ENCODE measurements around the gene OSBPL2.

DNA sequence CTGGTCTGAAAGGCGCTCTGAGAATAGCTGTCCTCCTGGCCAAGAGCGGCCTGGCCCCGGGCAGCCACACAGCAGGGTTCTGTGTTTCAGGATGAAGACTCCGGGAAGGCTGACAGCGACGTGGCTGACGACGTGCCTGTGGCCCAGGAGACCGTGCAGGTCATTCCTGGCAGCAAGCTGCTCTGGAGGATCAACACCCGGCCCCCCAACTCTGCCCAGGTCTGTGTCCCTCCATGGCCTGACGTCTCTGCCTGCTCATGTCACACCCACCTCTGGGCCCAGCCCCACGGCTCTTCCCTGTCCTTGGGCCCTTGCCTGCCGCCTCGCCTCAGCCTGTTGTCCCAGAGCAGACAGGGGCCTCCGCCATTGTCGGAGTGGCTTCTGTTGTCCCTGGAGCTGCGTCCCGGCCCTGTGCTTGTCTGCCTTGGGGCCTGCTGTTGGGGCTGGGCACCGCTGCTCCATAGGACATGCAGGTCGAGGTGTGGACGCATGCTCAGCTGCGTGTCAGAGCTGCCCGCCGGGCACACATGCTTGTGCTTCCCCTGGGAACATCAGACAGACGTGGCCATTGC lies 48.3 kb downstream of the OSBPL2 start:
- TF ChIP-seq, protein P1, sequence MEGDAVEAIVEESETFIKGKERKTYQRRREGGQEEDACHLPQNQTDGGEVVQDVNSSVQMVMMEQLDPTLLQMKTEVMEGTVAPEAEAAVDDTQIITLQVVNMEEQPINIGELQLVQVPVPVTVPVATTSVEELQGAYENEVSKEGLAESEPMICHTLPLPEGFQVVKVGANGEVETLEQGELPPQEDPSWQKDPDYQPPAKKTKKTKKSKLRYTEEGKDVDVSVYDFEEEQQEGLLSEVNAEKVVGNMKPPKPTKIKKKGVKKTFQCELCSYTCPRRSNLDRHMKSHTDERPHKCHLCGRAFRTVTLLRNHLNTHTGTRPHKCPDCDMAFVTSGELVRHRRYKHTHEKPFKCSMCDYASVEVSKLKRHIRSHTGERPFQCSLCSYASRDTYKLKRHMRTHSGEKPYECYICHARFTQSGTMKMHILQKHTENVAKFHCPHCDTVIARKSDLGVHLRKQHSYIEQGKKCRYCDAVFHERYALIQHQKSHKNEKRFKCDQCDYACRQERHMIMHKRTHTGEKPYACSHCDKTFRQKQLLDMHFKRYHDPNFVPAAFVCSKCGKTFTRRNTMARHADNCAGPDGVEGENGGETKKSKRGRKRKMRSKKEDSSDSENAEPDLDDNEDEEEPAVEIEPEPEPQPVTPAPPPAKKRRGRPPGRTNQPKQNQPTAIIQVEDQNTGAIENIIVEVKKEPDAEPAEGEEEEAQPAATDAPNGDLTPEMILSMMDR (IDR thresholded peaks at IDR 0.05): no peak
- TF ChIP-seq SMAD3 (CRISPR knock-in tag; IDR thresholded peaks at IDR 0.05; ENCODE audit: borderline replicate concordance) (no peak), FOXP1 (CRISPR knock-in tag; IDR thresholded peaks at IDR 0.05; ENCODE audit: borderline replicate concordance) (no peak), ATF1 (CRISPR knock-in tag; IDR thresholded peaks at IDR 0.05) (no peak)

Measured in WTC11 (cell line).